VCaP (cell line): ENCODE results near the gene SPATA2L.
A peak's percentile ranks its signal among the peaks of the same experiment; 100 is the strongest.
"Not testable (repeated sequence)": the region's sequence is repeated elsewhere in the genome, so short reads cannot be mapped to it uniquely, and the experiment has no call there.

Source experiments
- H3K27ac ChIP-seq: fragments of 450-650 bp; 2 replicates; pipeline ENCODE4 v1.5.1; 2017
- TF ChIP-seq, protein P1 (sequence below): fragments of 450-650 bp; conservative IDR thresholded peaks from 2 replicates; pipeline ENCODE4 v1.5.1; 2017; ENCODE audit warnings: mild to moderate bottlenecking, moderate library complexity

The SPATA2L gene

GRCh38 chr16:89700100-89700648 lies 1.3 kb downstream of the SPATA2L start:
- peak overlapping the region; percentile 53 for H3K27ac ChIP-seq
- TF ChIP-seq, protein P1, sequence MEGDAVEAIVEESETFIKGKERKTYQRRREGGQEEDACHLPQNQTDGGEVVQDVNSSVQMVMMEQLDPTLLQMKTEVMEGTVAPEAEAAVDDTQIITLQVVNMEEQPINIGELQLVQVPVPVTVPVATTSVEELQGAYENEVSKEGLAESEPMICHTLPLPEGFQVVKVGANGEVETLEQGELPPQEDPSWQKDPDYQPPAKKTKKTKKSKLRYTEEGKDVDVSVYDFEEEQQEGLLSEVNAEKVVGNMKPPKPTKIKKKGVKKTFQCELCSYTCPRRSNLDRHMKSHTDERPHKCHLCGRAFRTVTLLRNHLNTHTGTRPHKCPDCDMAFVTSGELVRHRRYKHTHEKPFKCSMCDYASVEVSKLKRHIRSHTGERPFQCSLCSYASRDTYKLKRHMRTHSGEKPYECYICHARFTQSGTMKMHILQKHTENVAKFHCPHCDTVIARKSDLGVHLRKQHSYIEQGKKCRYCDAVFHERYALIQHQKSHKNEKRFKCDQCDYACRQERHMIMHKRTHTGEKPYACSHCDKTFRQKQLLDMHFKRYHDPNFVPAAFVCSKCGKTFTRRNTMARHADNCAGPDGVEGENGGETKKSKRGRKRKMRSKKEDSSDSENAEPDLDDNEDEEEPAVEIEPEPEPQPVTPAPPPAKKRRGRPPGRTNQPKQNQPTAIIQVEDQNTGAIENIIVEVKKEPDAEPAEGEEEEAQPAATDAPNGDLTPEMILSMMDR = peak; percentile 47

DNA sequence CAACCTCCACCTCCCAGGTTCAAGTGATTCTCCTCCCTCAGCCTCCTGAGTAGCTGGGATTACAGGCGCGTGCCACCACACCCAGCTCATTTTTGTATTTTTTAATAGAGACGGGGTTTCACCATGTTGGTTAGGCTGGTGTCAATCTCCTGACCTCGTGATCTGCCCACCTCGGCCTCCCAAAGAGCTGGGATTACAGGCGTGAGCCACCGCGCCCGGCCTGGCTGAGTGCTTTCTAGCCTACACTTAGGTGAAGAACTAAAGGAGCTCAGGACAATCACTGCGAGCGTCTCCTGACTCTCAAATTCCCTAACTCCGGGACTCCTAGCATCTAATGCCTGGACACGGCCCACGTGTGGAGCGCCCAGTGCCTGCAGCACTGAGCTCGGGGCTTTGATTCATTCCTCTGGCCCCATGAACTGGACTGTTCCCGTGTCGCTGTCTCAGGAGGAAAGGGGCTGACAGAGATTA lies 1.8 kb downstream of the SPATA2L start:
- H3K27ac ChIP-seq = not testable (repeated sequence)

- not testable (repeated sequence) for H3K27ac ChIP-seq
These were observed 2.8 kb downstream of the SPATA2L start for GRCh38 chr16:89698717-89699116.

- TF ChIP-seq, protein P1 = no peak
- H3K27ac ChIP-seq = no peak overlapping the region
These were observed 3.7 kb downstream of the SPATA2L start for GRCh38 chr16:89697616-89698331.

DNA sequence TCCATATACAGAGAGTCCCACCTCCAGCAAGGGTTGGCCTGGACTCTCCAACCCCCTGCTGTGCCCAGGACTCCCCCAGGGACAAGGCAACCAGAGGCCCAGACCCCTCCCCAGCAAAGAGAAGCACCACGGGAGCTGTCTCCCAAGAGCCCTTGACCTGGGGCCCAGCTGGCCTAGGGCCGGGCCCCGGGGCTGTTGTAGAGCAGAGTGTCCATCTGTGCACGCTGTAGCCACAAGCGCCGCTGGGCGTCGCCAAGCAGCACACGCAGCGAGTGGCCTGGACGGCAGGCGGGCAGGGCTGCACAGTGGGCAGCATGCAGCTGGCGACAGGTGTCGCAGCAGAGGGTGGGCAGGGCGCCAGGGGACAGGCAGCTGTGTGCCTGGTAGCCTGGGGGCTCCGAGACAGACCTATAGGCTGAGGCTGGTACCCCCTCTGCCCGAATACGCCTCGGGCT lies 4.3 kb downstream of the SPATA2L start:
- H3K27ac ChIP-seq = no peak overlapping the region
- TF ChIP-seq, protein P1 = no peak

DNA sequence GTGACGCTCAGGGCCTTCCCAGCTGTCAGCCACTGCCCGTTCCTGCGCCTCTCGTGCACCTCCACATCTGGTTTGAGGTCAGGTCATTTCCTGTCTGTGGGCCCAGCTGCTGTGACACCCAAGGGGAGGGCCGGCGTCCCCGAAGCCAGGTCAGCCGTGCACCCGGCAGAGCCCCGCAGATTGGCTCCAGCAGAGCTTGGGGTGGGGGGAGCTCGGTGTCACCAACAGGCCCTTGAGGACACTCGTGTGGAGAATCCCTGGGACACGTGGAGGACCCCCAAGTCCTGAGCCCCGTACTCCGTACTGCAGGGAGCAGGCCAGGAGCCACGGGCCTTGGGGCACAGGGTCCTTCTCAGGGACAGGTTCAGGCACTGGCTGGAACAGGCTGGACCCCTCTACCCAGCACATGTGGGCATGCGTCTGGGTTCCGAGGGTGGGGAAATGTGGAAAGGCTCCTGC lies 4.8 kb downstream of the SPATA2L start:
- TF ChIP-seq, protein P1 = no peak

DNA sequence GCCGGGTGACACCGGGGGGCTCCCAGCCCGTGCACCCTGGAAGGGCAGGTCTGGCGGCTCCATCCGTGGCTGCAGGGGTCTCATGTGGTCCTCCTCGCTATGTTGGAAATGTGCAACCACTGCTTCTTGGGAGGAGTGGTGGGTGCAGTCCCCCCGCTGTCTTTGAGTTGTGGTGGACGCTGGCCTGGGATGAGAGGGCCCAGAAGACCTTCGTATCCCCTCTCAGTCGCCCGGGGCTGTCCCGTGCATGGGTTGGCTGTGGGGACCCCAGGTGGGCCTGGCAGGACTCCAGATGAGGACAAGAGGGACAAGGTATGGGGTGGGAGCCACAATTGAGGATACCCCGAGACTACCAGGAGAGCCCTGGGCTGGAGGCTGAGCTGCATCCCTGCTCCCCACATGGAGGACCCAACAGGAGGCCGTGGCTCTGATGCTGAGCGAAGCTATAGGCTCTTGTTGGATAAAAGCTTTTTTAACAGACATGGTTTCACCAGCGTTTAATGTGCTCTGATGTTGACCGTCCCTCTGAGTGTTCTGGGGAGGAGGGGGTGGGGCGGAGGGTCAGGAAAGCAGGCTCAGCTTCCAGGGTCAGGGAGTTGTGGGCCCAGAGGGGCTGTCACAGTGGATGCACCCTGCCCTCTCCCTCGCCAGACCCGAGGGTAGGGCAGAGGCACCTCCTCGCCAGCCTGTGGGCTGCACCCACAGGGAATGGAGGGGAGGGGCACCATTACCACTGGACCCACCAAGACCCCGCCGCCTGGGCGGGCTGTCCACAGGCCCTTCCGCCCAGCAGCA lies 5.4 kb downstream of the SPATA2L start:
- H3K27ac ChIP-seq = no peak overlapping the region
- TF ChIP-seq, protein P1 = no peak

More for the DNA sequence above, 4.8 kb downstream of the SPATA2L start:
- H3K27ac ChIP-seq = no peak overlapping the region

- H3K27ac ChIP-seq = no peak overlapping the region
- TF ChIP-seq, protein P1 = no peak
These were observed 6.2 kb downstream of the SPATA2L start for GRCh38 chr16:89695086-89695874.

DNA sequence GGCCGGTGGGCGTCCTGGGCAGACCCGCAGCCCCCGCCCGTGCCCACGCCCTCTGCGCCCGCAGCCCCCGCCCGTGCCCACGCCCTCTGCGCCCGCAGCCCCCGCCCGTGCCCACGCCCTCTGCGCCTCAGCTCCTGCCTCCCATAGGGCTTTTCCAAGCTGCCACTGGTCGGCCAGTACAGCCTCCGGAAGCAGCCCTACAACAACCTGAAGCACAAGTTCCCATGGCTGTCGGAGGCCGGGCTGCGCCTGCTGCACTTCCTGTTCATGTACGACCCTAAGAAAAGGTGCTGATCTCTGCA lies 6.8 kb downstream of the SPATA2L start:
- H3K27ac ChIP-seq = not testable (repeated sequence)
